ENCODE data around the gene MTMR2. TPM values are rescaled to one million over a fixed set of nuclear protein-coding genes. Genes with fewer than 3 reads are reported as not detected.

MTMR2 gene
- total and polyA plus RNA-seq, 2 donors (not counting 1 experiment from before 2014, with no cell fraction given), result 4.8 to 15.4 TPM

DNA sequence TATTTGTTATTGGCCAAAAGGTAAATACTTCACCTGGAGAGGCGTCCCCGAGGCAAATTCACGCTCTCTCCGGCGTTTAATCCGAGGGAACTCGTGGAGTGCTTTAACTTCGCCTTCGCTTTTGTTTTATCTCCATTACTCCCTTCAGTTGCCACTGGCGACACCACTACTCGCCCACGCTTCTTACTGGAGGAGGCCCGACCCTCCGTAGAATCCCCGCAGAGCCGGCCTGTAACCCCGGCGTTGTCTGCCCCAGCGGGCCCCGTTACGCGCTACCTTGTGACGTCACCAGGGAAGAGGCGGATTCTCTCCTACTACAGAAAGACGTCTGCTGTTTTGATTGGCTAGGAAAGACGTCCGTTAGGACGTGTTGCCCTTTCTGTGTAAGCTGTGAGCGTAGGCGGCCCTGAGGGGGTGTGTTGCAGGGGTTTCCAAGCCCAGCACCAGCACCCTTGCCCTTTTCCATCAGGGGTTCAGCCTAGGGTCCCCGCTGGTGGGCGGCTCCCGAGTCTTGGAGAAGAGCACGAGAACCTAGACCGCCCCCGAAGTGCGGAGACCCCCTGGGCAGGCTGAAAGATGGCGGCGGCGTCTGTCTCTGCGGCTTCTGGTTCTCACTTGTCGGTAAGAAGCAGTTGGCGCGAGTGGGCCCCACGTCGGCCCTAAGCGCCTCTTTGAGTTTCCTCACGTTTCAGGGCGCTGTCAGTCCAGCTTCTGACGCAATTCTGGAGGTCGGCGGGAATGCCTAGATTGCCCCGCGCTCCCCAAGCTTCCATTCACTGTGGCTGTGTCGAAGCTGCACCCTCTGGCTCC is 133.6 kb downstream of the MTMR2 start, which contains the start of gene CEP57:
CEP57 (plus strand) TSS at position 376 of the 810 bp plus-strand sequence; CDS start at position 577, 201 bp downstream.
- peaks cover 4 to 11% of the 10 kb centered on the region in 2 experiments for H3K36me3 ChIP-seq (replicated peaks in 1 of 2; ENCODE audit: control extremely low read depth in 1 of 2, control insufficient read depth in 1 of 2, extremely low read depth in 1 of 2, insufficient read depth in 2 of 2, low read length in 1 of 2)
- no peaks in the 10 kb centered on the region for H3K9me3 Mint-ChIP-seq (ENCODE audit: insufficient read depth)
- H3K9me3 ChIP-seq (ENCODE audit: control extremely low read depth in 1 of 3, control insufficient read depth in 2 of 3, insufficient read depth in 1 of 3, low read length in 2 of 3), result no peaks in the 10 kb centered on the region
- H3K4me1 ChIP-seq (ENCODE audit: control insufficient read depth in 2 of 2, insufficient read depth in 2 of 2, low read length in 2 of 2), result peaks cover 20% of the 10 kb centered on the region in 2 donors
- H3K79me2 ChIP-seq (ENCODE audit: control insufficient read depth, insufficient read depth, low read length), result peaks cover 72% of the 10 kb centered on the region
- ChIA-PET CTCF (interaction anchor here (0.8 to 2.2 kb wide), 14 partner anchors 10 to 723 kb away, joined by 3 to 11 read pairs (median 4); partner anchors contain the start of genes MAML2 and SRSF8), POLR2A (interaction anchor here (0.6 to 3.2 kb wide), 9 partner anchors 10 to 818 kb away, joined by 3 to 21 read pairs (median 6); partner anchors contain the start of genes CWC15, ENDOD1, SESN3 and SRSF8)
- H3K9ac ChIP-seq (ENCODE audit: low read length), result peak within 1 kb of the TSS; percentile 99
- no peaks in the 10 kb centered on the region for H3K27me3 ChIP-seq (replicated peaks in 1 of 4; ENCODE audit: control extremely low read depth in 1 of 4, control insufficient read depth in 3 of 4, insufficient read depth in 4 of 4, low read length in 3 of 4)
- DNase-seq (peak; percentile 98), ATAC-seq (ENCODE audit: low read depth) (peak; percentile 63)
- H2AFZ ChIP-seq (ENCODE audit: insufficient read depth, low read depth, low read length, poor library complexity, severe bottlenecking), result peak within 1 kb of the TSS; percentile 96
- H3K4me3 ChIP-seq (ENCODE audit: control extremely low read depth in 1 of 5, extremely low read depth in 1 of 5, insufficient read depth in 1 of 5, low read depth in 2 of 5, low read length in 4 of 5), result peak within 1 kb of the TSS; percentile 73 to 99 (median 96)
- H3K4me1 Mint-ChIP-seq, result peaks cover 51% of the 10 kb centered on the region
- no peak for TF ChIP-seq EZH2 (IDR thresholded peaks at IDR 0.05; ENCODE audit: borderline replicate concordance, insufficient read depth, low read depth, low read length, poor library complexity, severe bottlenecking)
- TF ChIP-seq, protein P1, sequence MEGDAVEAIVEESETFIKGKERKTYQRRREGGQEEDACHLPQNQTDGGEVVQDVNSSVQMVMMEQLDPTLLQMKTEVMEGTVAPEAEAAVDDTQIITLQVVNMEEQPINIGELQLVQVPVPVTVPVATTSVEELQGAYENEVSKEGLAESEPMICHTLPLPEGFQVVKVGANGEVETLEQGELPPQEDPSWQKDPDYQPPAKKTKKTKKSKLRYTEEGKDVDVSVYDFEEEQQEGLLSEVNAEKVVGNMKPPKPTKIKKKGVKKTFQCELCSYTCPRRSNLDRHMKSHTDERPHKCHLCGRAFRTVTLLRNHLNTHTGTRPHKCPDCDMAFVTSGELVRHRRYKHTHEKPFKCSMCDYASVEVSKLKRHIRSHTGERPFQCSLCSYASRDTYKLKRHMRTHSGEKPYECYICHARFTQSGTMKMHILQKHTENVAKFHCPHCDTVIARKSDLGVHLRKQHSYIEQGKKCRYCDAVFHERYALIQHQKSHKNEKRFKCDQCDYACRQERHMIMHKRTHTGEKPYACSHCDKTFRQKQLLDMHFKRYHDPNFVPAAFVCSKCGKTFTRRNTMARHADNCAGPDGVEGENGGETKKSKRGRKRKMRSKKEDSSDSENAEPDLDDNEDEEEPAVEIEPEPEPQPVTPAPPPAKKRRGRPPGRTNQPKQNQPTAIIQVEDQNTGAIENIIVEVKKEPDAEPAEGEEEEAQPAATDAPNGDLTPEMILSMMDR (IDR thresholded peaks at IDR 0.05), result no peak
- H3K27ac Mint-ChIP-seq, result peak within 1 kb of the TSS; percentile 99
- intact Hi-C loops (cut with micrococcal nuclease), result loop anchor here (1.0 to 5.0 kb wide), 4 partner anchors 10 to 722 kb away; partner anchors contain the start of genes CCDC82 and MAML2
- no peaks in the 10 kb centered on the region for H4K20me1 ChIP-seq (ENCODE audit: control insufficient read depth, insufficient read depth, low read length, poor library complexity, severe bottlenecking)
- WGBS (ENCODE audit: insufficient coverage), result under 1% methylated on average over 55 of the region's 55 CpGs
- peak within 1 kb of the TSS; percentile 97 for H3K4me3 Mint-ChIP-seq
- peak within 1 kb of the TSS; percentile 98 to 100 for H3K27ac ChIP-seq (ENCODE audit: low read length in 2 of 2)
- peak within 1 kb of the TSS; percentile 92 for H3K4me2 ChIP-seq (replicated peaks; ENCODE audit: low read depth, low read length, poor library complexity, severe bottlenecking)
- no peaks in the 10 kb centered on the region for H3K27me3 Mint-ChIP-seq

Data from B cell (primary cell).